GM12878 (cell line): ENCODE data around the gene UBC. TPM values are rescaled to one million over a fixed set of nuclear protein-coding genes. Genes with fewer than 3 reads are reported as not detected.
A peak's percentile ranks its signal among the peaks of the same experiment; 100 is the strongest.

ENCODE experiments used
- BCL11A ChIP-seq: IDR thresholded peaks from 2 replicates; pipeline ENCODE4 v1.6.1; 2011; ENCODE audit warnings: low read depth, low read length
- CEBPZ ChIP-seq: fragments of 150-350 bp; IDR thresholded peaks from 2 replicates; pipeline ENCODE4 v1.6.1; 2016; ENCODE audit warnings: low read depth, low read length
- EED ChIP-seq: sonication (generic); IDR thresholded peaks from 2 replicates; pipeline ENCODE4 v1.6.1; 2016; ENCODE audit warnings: antibody characterized with exemption, low read depth
- HDGF ChIP-seq: fragments of 450-650 bp; IDR thresholded peaks from 2 replicates; pipeline ENCODE4 v1.6.1; 2016; ENCODE audit warnings: antibody characterized with exemption
- MEF2B ChIP-seq: fragments of 450-650 bp; IDR thresholded peaks from 2 replicates; pipeline ENCODE4 v1.6.1; 2018; ENCODE audit warnings: mild to moderate bottlenecking, moderate library complexity; ENCODE audit not compliant: partially characterized antibody, poor library complexity, severe bottlenecking
- MLLT1 ChIP-seq: fragments of 450-650 bp; IDR thresholded peaks from 2 replicates; pipeline ENCODE4 v1.6.1; 2016; ENCODE audit warnings: mild to moderate bottlenecking
- MYB ChIP-seq: fragments of 150-350 bp; IDR thresholded peaks from 2 replicates; pipeline ENCODE4 v1.6.1; 2014; ENCODE audit warnings: mild to moderate bottlenecking, low read depth, low read length, borderline replicate concordance
- NFYA ChIP-seq: IDR thresholded peaks from 2 replicates; pipeline ENCODE4 v1.6.1; 2011; ENCODE audit warnings: low read depth, mild to moderate bottlenecking, low read length, improper control_type of control experiment, borderline replicate concordance
- NKRF ChIP-seq: fragments of 450-650 bp; conservative IDR thresholded peaks from 2 replicates; pipeline ENCODE4 v1.6.1; 2017; ENCODE audit warnings: mild to moderate bottlenecking, moderate library complexity
- PBX3 ChIP-seq: IDR thresholded peaks from 2 replicates; pipeline ENCODE4 v1.6.1; 2011; ENCODE audit warnings: mild to moderate bottlenecking, low read depth, low read length, moderate library complexity; ENCODE audit not compliant: insufficient replicate concordance
- RCOR1 ChIP-seq: conservative IDR thresholded peaks from 2 replicates; pipeline ENCODE4 v1.6.1; 2012; ENCODE audit warnings: low read depth, low read length, improper control_type of control experiment
- SIX5 ChIP-seq: IDR thresholded peaks from 2 replicates; pipeline ENCODE4 v1.6.1; 2011; ENCODE audit warnings: mild to moderate bottlenecking, low read depth, low read length, moderate library complexity; ENCODE audit not compliant: severe bottlenecking
- SMAD1 ChIP-seq: fragments of 450-650 bp; IDR thresholded peaks from 2 replicates; pipeline ENCODE4 v1.6.1; 2018; ENCODE audit warnings: mild to moderate bottlenecking, low read depth; ENCODE audit not compliant: partially characterized antibody
- STAT1 ChIP-seq: fragments of 450-650 bp; conservative IDR thresholded peaks from 2 replicates; pipeline ENCODE4 v1.6.1; 2014; ENCODE audit warnings: antibody characterized with exemption, mild to moderate bottlenecking
- USF2 ChIP-seq: IDR thresholded peaks from 2 replicates; pipeline ENCODE4 v1.6.1; 2011; ENCODE audit warnings: low read depth, low read length, improper control_type of control experiment, borderline replicate concordance
- ZBTB33 ChIP-seq: fragments of 450-650 bp; IDR thresholded peaks from 2 replicates; pipeline ENCODE4 v1.6.1; 2017; ENCODE audit warnings: mild to moderate bottlenecking
- ZNF217 ChIP-seq: fragments of 450-650 bp; IDR thresholded peaks from 2 replicates; pipeline ENCODE4 v1.6.1; 2017; ENCODE audit warnings: antibody characterized with exemption, mild to moderate bottlenecking
- ZNF24 ChIP-seq: fragments of 450-650 bp; IDR thresholded peaks from 2 replicates; pipeline ENCODE4 v1.6.1; 2017; ENCODE audit warnings: antibody characterized with exemption, mild to moderate bottlenecking
- polyA plus RNA-seq, 11 experiments: library from polyadenylated mRNA; depleted of rRNA in 4 of 11; unstranded in 6 of 11; stranded (reverse) in 5 of 11; fragments of >200 nt; fragmentation: Nextera tagmentation in 4 of 11; fragmentation: Illumina TruSeq in 1 of 11; extraction: Ambion mirVana in 4 of 11; extraction: Trizol in 1 of 11; gene quantifications; 1 replicate in 1 of 11; 2 replicates in 10 of 11; pipeline versions ENCODE4 v1.2.1 to v1.2.3, GENCODE V29; 2011 to 2016; ENCODE audit warnings: inconsistent platforms in 2 of 11, missing spikeins in 2 of 11, low read depth in 1 of 11
- total RNA-seq, 4 experiments: library from RNA; depleted of rRNA in 3 of 4; stranded (reverse); fragments of >200 nt in 3 of 4; fragmentation: Illumina TruSeq in 1 of 4; extraction: Trizol in 1 of 4; gene quantifications; 2 replicates each; pipeline versions ENCODE4 v1.2.1 to v1.2.3, GENCODE V29; 2013 to 2021

UBC gene
- total and polyA plus RNA-seq, 10 of the 15 experiments (the other 5 are each of a cell fraction or from before 2014, with no cell fraction given), result 653 to 1,666 (median 874) TPM

- TF ChIP-seq USF2 (no peak), ZBTB33 (0 out of 2 replicates have a peak, but pooled peaks have one; percentile 23), NKRF (no peak), RCOR1 (no peak), BCL11A (no peak), ZNF24 (peak; percentile 85), ZNF217 (no peak), NFYA (no peak), CEBPZ (no peak), MLLT1 (no peak), SMAD1 (no peak), MYB (no peak), HDGF (peak; percentile 31; the same call in 1 of the 2 replicates), STAT1 (no peak), SIX5 (no peak), PBX3 (no peak), MEF2B (no peak), EED (no peak)
Measured at GRCh38 chr12:124928095-124928911, 13.9 kb upstream of the UBC start (continued).
